Uterus (tissue), 2 donors: ENCODE measurements around the gene NYNRIN.

Experiments
- POLR2A ChIP-seq, 2 donors: fragments of 450-650 bp; IDR thresholded peaks; one replicate each; pipeline ENCODE4 v1.6.1; 2016; ENCODE audit warnings: antibody characterized with exemption in 2 of 2, mild to moderate bottlenecking in 1 of 2, moderate library complexity in 1 of 2
- TF ChIP-seq, protein P1 (sequence below), 4 experiments: fragments of 200-600 bp in 2 of 4; fragments of 450-650 bp in 2 of 4; sonication (generic) in 2 of 4; IDR thresholded peaks; one replicate each; pipeline ENCODE4 v1.5.1; 2016 to 2019; ENCODE audit warnings: antibody characterized with exemption in 4 of 4, mild to moderate bottlenecking in 2 of 4, moderate library complexity in 1 of 4

DNA sequence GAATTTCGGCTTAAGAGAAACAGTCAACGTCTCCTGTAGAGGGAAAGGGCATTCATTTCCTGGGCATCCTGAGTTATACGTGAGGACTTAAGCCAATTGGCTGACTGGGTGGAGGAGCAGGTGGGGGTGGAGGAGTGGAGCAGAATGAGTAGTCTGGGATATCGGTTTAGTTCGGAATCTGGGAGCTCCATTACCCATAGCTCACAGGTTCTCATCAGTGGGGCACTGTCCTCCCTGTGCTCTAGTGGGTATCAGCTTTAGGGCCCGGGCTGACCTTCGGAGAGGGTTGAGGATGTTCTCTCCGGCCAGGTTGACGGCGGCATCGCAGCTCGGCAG is 43.1 kb downstream of the NYNRIN start:
- TF ChIP-seq, protein P1, sequence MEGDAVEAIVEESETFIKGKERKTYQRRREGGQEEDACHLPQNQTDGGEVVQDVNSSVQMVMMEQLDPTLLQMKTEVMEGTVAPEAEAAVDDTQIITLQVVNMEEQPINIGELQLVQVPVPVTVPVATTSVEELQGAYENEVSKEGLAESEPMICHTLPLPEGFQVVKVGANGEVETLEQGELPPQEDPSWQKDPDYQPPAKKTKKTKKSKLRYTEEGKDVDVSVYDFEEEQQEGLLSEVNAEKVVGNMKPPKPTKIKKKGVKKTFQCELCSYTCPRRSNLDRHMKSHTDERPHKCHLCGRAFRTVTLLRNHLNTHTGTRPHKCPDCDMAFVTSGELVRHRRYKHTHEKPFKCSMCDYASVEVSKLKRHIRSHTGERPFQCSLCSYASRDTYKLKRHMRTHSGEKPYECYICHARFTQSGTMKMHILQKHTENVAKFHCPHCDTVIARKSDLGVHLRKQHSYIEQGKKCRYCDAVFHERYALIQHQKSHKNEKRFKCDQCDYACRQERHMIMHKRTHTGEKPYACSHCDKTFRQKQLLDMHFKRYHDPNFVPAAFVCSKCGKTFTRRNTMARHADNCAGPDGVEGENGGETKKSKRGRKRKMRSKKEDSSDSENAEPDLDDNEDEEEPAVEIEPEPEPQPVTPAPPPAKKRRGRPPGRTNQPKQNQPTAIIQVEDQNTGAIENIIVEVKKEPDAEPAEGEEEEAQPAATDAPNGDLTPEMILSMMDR (IDR thresholded peaks at IDR 0.05): no peak
- no peak for TF ChIP-seq POLR2A (IDR thresholded peaks at IDR 0.05)
